NT2/D1 (cell line): ENCODE data around the gene TRRAP.

Experiments
- DNase-seq: peaks from one replicate; pipeline ENCODE4 v3.0.0-alpha.2; 2011; ENCODE audit warnings: low read depth, low spot score
- H3K27me3 ChIP-seq: 2 replicates; pipeline ENCODE4 v1.6.0; 2011; ENCODE audit warnings: mild to moderate bottlenecking; ENCODE audit not compliant: insufficient read length, insufficient read depth
- H3K36me3 ChIP-seq: 2 replicates; pipeline ENCODE4 v1.6.1; 2011; ENCODE audit warnings: mild to moderate bottlenecking, low read length, mixed read lengths; ENCODE audit not compliant: insufficient read depth, insufficient read length
- H3K4me1 ChIP-seq: 2 replicates; pipeline ENCODE4 v1.5.1; 2011; ENCODE audit not compliant: insufficient read depth, insufficient read length
- H3K4me3 ChIP-seq: 2 replicates; pipeline ENCODE4 v1.5.1; 2011; ENCODE audit warnings: low read depth; ENCODE audit not compliant: insufficient read length
- H3K9ac ChIP-seq: 2 replicates; pipeline ENCODE4 v1.6.0; 2011; ENCODE audit warnings: low read depth; ENCODE audit not compliant: insufficient read length
- H3K9me3 ChIP-seq: 2 replicates; pipeline ENCODE4 v1.5.1; 2011; ENCODE audit warnings: mild to moderate bottlenecking, low read length; ENCODE audit not compliant: insufficient read depth
- SUZ12 ChIP-seq: IDR thresholded peaks from 2 replicates; pipeline ENCODE4 v1.6.1; 2011; ENCODE audit not compliant: insufficient read length, insufficient read depth; ENCODE audit errors: extremely low read depth
- YY1 ChIP-seq: IDR thresholded peaks from 2 replicates; pipeline ENCODE4 v1.6.1; 2011; ENCODE audit not compliant: insufficient read length, insufficient read depth
- ZNF274 ChIP-seq: IDR thresholded peaks from 2 replicates; pipeline ENCODE4 v1.6.1; 2011; ENCODE audit warnings: mild to moderate bottlenecking, low read depth, low read length

Gene TRRAP

GRCh38 chr7:99016196-99016595 is 137.9 kb downstream of the TRRAP start:
- no peaks in the 10 kb centered on the region for H3K4me1 ChIP-seq
- H3K27me3 ChIP-seq, result no peaks in the 10 kb centered on the region
- H3K36me3 ChIP-seq, result peaks cover 54% of the 10 kb centered on the region
- H3K9ac ChIP-seq, result no peak overlapping the region
- no peak for TF ChIP-seq YY1
- no peak for TF ChIP-seq SUZ12
- no peak for TF ChIP-seq ZNF274
- DNase-seq, result no peak
- H3K4me3 ChIP-seq, result no peak overlapping the region
- no peaks in the 10 kb centered on the region for H3K9me3 ChIP-seq

GRCh38 chr7:99019523-99020412 is 141.4 kb downstream of the TRRAP start:
- DNase-seq, result no peak
- Histone ChIP-seq H3K4me1 (no peaks in the 10 kb centered on the region), H3K9ac (no peak overlapping the region), H3K4me3 (no peak overlapping the region), H3K27me3 (no peaks in the 10 kb centered on the region), H3K9me3 (no peaks in the 10 kb centered on the region), H3K36me3 (peaks cover 21% of the 10 kb centered on the region)
- TF ChIP-seq YY1 (no peak), ZNF274 (no peak), SUZ12 (no peak)

GRCh38 chr7:99020413-99020715 is 142.0 kb downstream of the TRRAP start:
- H3K9ac ChIP-seq, result no peak overlapping the region
- no peaks in the 10 kb centered on the region for H3K27me3 ChIP-seq
- no peaks in the 10 kb centered on the region for H3K4me1 ChIP-seq
- H3K36me3 ChIP-seq, result peaks cover 16% of the 10 kb centered on the region
- no peak for TF ChIP-seq ZNF274
- TF ChIP-seq SUZ12, result no peak
- no peak for TF ChIP-seq YY1
- no peak for DNase-seq
- no peaks in the 10 kb centered on the region for H3K9me3 ChIP-seq
- no peak overlapping the region for H3K4me3 ChIP-seq

GRCh38 chr7:99021941-99022560 is 143.7 kb downstream of the TRRAP start:
- no peak for DNase-seq
- Histone ChIP-seq H3K27me3 (no peaks in the 10 kb centered on the region), H3K9me3 (no peaks in the 10 kb centered on the region), H3K4me3 (no peak overlapping the region), H3K4me1 (no peaks in the 10 kb centered on the region), H3K9ac (no peak overlapping the region), H3K36me3 (peaks cover 13% of the 10 kb centered on the region)
- TF ChIP-seq YY1, result no peak
- TF ChIP-seq SUZ12, result no peak

GRCh38 chr7:99024066-99024465 is 145.7 kb downstream of the TRRAP start:
- TF ChIP-seq SUZ12 (no peak), ZNF274 (no peak), YY1 (no peak)
- no peaks in the 10 kb centered on the region for H3K4me1 ChIP-seq
- no peaks in the 10 kb centered on the region for H3K27me3 ChIP-seq
- H3K9ac ChIP-seq, result no peak overlapping the region
- no peak overlapping the region for H3K4me3 ChIP-seq
- peaks cover 27% of the 10 kb centered on the region for H3K36me3 ChIP-seq
- no peaks in the 10 kb centered on the region for H3K9me3 ChIP-seq
- no peak for DNase-seq

GRCh38 chr7:99027241-99027640 is 148.9 kb downstream of the TRRAP start:
- DNase-seq, result no peak
- TF ChIP-seq YY1 (no peak), ZNF274 (no peak), SUZ12 (no peak)
- no peak overlapping the region for H3K4me3 ChIP-seq
- peaks cover 46% of the 10 kb centered on the region for H3K36me3 ChIP-seq
- H3K27me3 ChIP-seq, result no peaks in the 10 kb centered on the region
- H3K9me3 ChIP-seq, result peaks cover 10% of the 10 kb centered on the region; the same call in 1 of the 2 replicates
- no peaks in the 10 kb centered on the region for H3K4me1 ChIP-seq
- no peak overlapping the region for H3K9ac ChIP-seq

- peaks cover 51% of the 10 kb centered on the region for H3K36me3 ChIP-seq
- no peak for TF ChIP-seq YY1
- TF ChIP-seq SUZ12, result no peak
- no peak for TF ChIP-seq ZNF274
These were observed 149.5 kb downstream of the TRRAP start for GRCh38 chr7:99027841-99028240.

More at GRCh38 chr7:99027841-99028240, 149.5 kb downstream of the TRRAP start:
- H3K4me3 ChIP-seq, result no peak overlapping the region
- H3K9me3 ChIP-seq, result peaks cover 10% of the 10 kb centered on the region; the same call in 1 of the 2 replicates
- H3K4me1 ChIP-seq, result no peaks in the 10 kb centered on the region
- H3K9ac ChIP-seq, result no peak overlapping the region
- no peak for DNase-seq
- H3K27me3 ChIP-seq, result no peaks in the 10 kb centered on the region
